OCI-LY7 (cell line): ENCODE measurements around the gene BCAR1. TPM values are rescaled to one million over a fixed set of nuclear protein-coding genes. Genes with fewer than 3 reads are reported as not detected.

ENCODE experiments used
- BruUV-seq: library from RNA; stranded (reverse); fragments of 400-500 nt; replicated peaks from 2 replicates; lab custom pipeline; 2021; lab: Mats Ljungman, UMichigan
- CTCF ChIA-PET: fragments of 300-600 bp; sonication (Branson Sonifier 250); formaldehyde crosslinking; loops from one replicate; lab custom pipeline; 2022; ENCODE audit warnings: antibody characterized with exemption; ENCODE audit not compliant: unreplicated experiment; lab: Charles Lee
- POLR2A ChIA-PET: fragments of 300-600 bp; sonication (Branson Sonifier 250); formaldehyde crosslinking; loops from one replicate; lab custom pipeline; 2022; ENCODE audit warnings: antibody characterized with exemption; lab: Charles Lee
- DNase-seq: peaks from one replicate; pipeline ENCODE4 v3.0.0-alpha.2; 2015; ENCODE audit warnings: low spot score
- H2AFZ ChIP-seq: fragments of 200-600 bp; sonication (generic), shearing (Covaris generic); 2 replicates; pipeline ENCODE4 v1.6.1; 2014; ENCODE audit warnings: mild to moderate bottlenecking, antibody characterized with exemption, low read length, moderate library complexity
- H3K27ac ChIP-seq: fragments of 200-600 bp; sonication (generic); 2 replicates; pipeline ENCODE4 v1.5.1; 2014; ENCODE audit warnings: mixed run types, low read depth, mild to moderate bottlenecking, moderate library complexity, low read length, inconsistent platforms; ENCODE audit not compliant: poor library complexity, severe bottlenecking
- H3K36me3 ChIP-seq: fragments of 200-600 bp; sonication (generic); 2 replicates; pipeline ENCODE4 v1.6.1; 2014; ENCODE audit warnings: mild to moderate bottlenecking, antibody characterized with exemption, low read length, moderate library complexity, mixed read lengths; ENCODE audit not compliant: insufficient read depth
- H3K4me1 ChIP-seq: fragments of 200-600 bp; sonication (generic); 2 replicates; pipeline ENCODE4 v1.5.1; 2014; ENCODE audit warnings: mild to moderate bottlenecking, low read length; ENCODE audit not compliant: insufficient read depth, poor library complexity, severe bottlenecking
- H3K4me2 ChIP-seq: fragments of 200-600 bp; sonication (generic); 2 replicates; pipeline ENCODE4 v1.6.1; 2014; ENCODE audit warnings: mild to moderate bottlenecking, low read length
- H3K4me3 ChIP-seq: fragments of 200-600 bp; sonication (generic); 2 replicates; pipeline ENCODE4 v1.5.1; 2014; ENCODE audit warnings: mild to moderate bottlenecking, low read depth, low read length; ENCODE audit not compliant: poor library complexity, severe bottlenecking
- H3K79me2 ChIP-seq: fragments of 200-600 bp; sonication (generic); 2 replicates; pipeline ENCODE4 v1.6.1; 2016; ENCODE audit warnings: low read depth, mild to moderate bottlenecking, low read length, moderate library complexity, mixed read lengths; ENCODE audit not compliant: insufficient read depth
- H3K9me2 ChIP-seq: fragments of 200-600 bp; sonication (generic); 2 replicates; pipeline ENCODE4 v1.6.1; 2016; ENCODE audit warnings: mild to moderate bottlenecking, low read length, mixed read lengths; ENCODE audit not compliant: insufficient read depth
- H3K9me3 ChIP-seq: fragments of 200-600 bp; sonication (generic); 2 replicates; pipeline ENCODE4 v1.6.1; 2014; ENCODE audit warnings: mild to moderate bottlenecking, mixed run types, low read length, mixed read lengths
- H4K20me1 ChIP-seq: fragments of 200-600 bp; sonication (generic); 2 replicates; pipeline ENCODE4 v1.6.1; 2014; ENCODE audit warnings: mild to moderate bottlenecking, antibody characterized with exemption, low read length, moderate library complexity, mixed read lengths; ENCODE audit not compliant: insufficient read depth
- EZH2phosphoT487 ChIP-seq: fragments of 200-600 bp; sonication (generic); IDR thresholded peaks from 2 replicates; pipeline ENCODE4 v1.6.1; 2018; ENCODE audit warnings: low read depth, borderline replicate concordance, mild to moderate bottlenecking, mixed run types, antibody characterized with exemption, low read length, moderate library complexity, mixed read lengths
- intact Hi-C: fragments of 100-400 bp; cut with micrococcal nuclease; formaldehyde crosslinking; loops from one replicate; pipeline ENCODE4 v1.10.0; 2022; ENCODE audit not compliant: unreplicated experiment
- total RNA-seq, 2 experiments: library from RNA; depleted of rRNA in 1 of 2; stranded (reverse); fragments of >200 nt in 1 of 2; shearing (Covaris generic) in 1 of 2; gene quantifications; 2 replicates each; pipeline ENCODE4 v1.2.3, GENCODE V29; 2014 to 2022
- TF ChIP-seq, protein P1 (sequence below): fragments of 200-600 bp; sonication (generic); conservative IDR thresholded peaks from 2 replicates; pipeline ENCODE4 v1.5.1; 2014; ENCODE audit warnings: mild to moderate bottlenecking, antibody characterized with exemption, low read length, moderate library complexity, mixed read lengths

Gene BCAR1
- total RNA-seq, 2 experiments from 2014 or later = 10.0 to 15.1 TPM

DNA sequence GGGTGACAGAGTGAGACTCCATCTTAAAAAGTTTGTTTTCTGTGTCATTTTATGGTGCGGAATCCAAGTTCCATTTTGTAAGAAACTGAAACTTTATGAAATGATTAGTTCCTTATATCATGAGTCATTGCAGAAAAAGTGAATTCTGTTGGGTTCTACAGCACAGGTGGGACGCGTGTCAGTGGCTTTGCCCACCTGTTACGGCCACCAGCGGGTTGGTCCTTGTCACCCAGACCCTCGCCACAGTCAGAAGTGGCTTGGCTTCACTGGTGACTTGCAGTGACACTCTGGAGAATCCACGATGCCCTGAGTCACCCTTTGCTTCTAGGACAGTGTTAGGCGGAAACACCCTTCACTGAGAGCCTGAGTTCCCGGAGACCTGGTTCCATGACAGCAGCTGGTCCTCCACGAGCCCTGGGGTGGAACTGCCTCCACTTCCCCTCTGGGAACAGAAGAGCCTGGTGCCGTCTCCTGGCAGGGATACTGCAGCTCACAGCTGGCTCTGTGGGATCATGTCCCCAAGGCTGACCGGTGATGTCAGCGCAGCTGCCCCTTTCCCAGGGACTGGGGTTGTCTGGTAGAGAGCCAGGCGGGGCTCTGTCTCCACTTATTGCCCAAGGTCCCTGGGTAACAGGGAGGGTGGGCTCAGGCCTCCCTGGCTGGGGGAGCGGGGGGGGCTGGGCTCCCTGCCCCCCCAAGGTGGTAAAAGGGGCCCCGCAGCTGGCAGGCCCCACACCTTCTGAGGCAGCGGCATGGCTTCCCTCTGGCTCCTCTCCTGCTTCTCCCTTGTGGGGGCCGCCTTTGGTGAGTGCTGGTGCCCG lies 33.0 kb downstream of the BCAR1 start, which contains the start of gene CTRB1:
TSS of gene CTRB1 (plus strand) at position 733 of the 821 bp plus-strand sequence. CDS start at position 753, 20 bp downstream.
- H3K27ac ChIP-seq = no peak within 1 kb of the TSS
- H3K4me3 ChIP-seq = no peak within 1 kb of the TSS
- no peaks in the 10 kb centered on the region for H3K9me2 ChIP-seq
- H3K4me2 ChIP-seq = peak within 1 kb of the TSS; percentile 11; the same call in 1 of the 2 replicates
- ChIA-PET CTCF (no interaction called here), POLR2A (no interaction called here)
- no peaks in the 10 kb centered on the region for H3K9me3 ChIP-seq
- H3K36me3 ChIP-seq = no peaks in the 10 kb centered on the region
- TF ChIP-seq, protein P1, sequence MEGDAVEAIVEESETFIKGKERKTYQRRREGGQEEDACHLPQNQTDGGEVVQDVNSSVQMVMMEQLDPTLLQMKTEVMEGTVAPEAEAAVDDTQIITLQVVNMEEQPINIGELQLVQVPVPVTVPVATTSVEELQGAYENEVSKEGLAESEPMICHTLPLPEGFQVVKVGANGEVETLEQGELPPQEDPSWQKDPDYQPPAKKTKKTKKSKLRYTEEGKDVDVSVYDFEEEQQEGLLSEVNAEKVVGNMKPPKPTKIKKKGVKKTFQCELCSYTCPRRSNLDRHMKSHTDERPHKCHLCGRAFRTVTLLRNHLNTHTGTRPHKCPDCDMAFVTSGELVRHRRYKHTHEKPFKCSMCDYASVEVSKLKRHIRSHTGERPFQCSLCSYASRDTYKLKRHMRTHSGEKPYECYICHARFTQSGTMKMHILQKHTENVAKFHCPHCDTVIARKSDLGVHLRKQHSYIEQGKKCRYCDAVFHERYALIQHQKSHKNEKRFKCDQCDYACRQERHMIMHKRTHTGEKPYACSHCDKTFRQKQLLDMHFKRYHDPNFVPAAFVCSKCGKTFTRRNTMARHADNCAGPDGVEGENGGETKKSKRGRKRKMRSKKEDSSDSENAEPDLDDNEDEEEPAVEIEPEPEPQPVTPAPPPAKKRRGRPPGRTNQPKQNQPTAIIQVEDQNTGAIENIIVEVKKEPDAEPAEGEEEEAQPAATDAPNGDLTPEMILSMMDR = no peak
- TF ChIP-seq EZH2phosphoT487 = no peak
- no peaks in the 10 kb centered on the region for H3K79me2 ChIP-seq
- no peaks in the 10 kb centered on the region for H3K4me1 ChIP-seq
- BruUV-seq = no TSS peak
- DNase-seq = no peak
- no peaks in the 10 kb centered on the region for H4K20me1 ChIP-seq
- peak within 1 kb of the TSS; percentile 74; the same call in 1 of the 2 replicates for H2AFZ ChIP-seq
- intact Hi-C loops = loop anchor here (2.0 kb wide), 1 partner anchor 16 kb away; no protein-coding TSS in a partner anchor

DNA sequence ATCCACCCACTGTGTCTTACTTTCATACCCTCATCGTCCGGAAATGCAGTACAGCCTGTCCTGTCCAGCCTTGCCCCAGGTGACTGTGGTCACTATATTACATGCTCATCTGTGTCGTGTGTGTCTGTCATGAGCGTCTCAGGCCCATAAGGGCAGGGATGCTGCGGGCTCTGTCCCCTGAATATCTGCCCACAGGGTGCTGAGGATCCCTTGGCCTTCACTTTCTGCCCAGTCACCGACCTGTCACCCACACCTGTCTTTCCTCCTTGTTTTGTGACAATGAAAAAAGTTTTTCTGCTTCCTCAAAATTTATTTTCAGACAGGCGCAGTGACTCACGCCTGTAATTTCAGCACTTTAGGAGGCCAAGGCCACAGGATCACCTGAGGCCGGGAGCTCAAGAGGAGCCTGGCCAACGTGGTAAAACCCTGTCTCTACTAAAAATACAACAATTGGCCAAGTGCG lies 34.0 kb downstream of the BCAR1 start:
- H3K27ac ChIP-seq = no peak overlapping the region
- H3K9me3 ChIP-seq = no peaks in the 10 kb centered on the region
- TF ChIP-seq, protein P1 = no peak
- TF ChIP-seq EZH2phosphoT487 = no peak
- no peaks in the 10 kb centered on the region for H4K20me1 ChIP-seq
- no peaks in the 10 kb centered on the region for H3K9me2 ChIP-seq
- no peaks in the 10 kb centered on the region for H3K4me1 ChIP-seq
- H2AFZ ChIP-seq = no peak overlapping the region
- no peak for DNase-seq
- no peaks in the 10 kb centered on the region for H3K36me3 ChIP-seq
- intact Hi-C loops = no loop called here
- ChIA-PET CTCF (no interaction called here), POLR2A (no interaction called here)
- no peak overlapping the region for H3K4me2 ChIP-seq
- BruUV-seq = no TSS peak
- no peak overlapping the region for H3K4me3 ChIP-seq
- no peaks in the 10 kb centered on the region for H3K79me2 ChIP-seq

DNA sequence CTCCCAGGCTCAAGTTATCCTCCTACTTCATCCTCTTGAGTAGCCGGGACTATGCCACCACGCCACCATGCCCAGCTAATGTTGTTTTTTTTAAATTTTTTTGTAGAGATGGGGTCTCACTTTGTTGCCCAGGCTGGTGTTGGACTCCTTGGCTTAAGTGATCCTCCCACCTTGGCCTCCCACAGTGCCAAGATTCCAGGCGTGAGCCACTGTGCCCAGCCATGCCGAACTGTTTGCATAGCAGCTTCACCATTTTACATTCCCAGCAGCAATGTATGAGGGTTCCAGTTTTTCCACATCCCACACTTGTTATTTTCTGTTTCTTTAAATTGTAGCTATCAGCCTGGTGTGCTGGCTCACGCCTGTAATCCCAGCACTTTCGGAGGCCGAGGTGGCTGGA lies 34.8 kb downstream of the BCAR1 start:
- H3K4me3 ChIP-seq = no peak overlapping the region
- no peaks in the 10 kb centered on the region for H3K9me2 ChIP-seq
- H2AFZ ChIP-seq = no peak overlapping the region
- CTCF ChIA-PET = no interaction called here
- H3K9me3 ChIP-seq = no peaks in the 10 kb centered on the region
- no peak overlapping the region for H3K4me2 ChIP-seq
- no peak overlapping the region for H3K27ac ChIP-seq
- no peak for DNase-seq
- H3K79me2 ChIP-seq = no peaks in the 10 kb centered on the region
- H4K20me1 ChIP-seq = no peaks in the 10 kb centered on the region
- H3K4me1 ChIP-seq = no peaks in the 10 kb centered on the region
- POLR2A ChIA-PET = no interaction called here
- no peak for TF ChIP-seq EZH2phosphoT487
- BruUV-seq = no TSS peak
- intact Hi-C loops = no loop called here
- no peaks in the 10 kb centered on the region for H3K36me3 ChIP-seq
